Measurements from ENCODE around the gene FAM174A. TPM values are rescaled to one million over a fixed set of nuclear protein-coding genes. Genes with fewer than 3 reads are reported as not detected.

FAM174A gene
- total and polyA plus RNA-seq, 2 donors (not counting 3 experiments of a cell fraction or from before 2014, with no cell fraction given), result 11.8 to 15.2 TPM

DNA sequence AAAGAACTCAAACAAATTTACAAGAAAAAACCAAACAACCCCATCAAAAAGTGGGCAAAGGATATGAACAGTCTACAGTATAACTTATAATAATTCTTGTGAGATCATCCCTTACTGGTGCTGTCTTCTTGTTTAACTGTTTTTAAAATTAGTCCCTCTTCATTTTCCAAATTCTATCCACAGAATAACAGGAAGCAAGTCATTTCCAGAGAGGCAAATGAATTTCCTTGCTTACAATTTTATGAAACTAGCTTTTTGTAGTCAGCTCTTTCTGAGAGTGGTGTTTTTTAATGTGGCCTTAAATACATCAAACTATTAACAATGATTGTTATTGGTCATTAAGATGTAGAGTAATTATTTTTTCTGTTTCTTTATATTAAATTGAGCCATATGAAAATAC is 40.6 kb downstream of the FAM174A start:
- BruUV-seq (replicated peaks), result no TSS peak
- Histone ChIP-seq H3K36me3 (ENCODE audit: control insufficient read depth in 2 of 2, extremely low read depth in 1 of 2, insufficient read depth in 2 of 2, low read length in 2 of 2) (no peaks in the 10 kb centered on the region), H3K27ac (ENCODE audit: insufficient read depth, low read depth, low read length) (peak overlapping the region; percentile 92), H3K4me3 (replicated peaks in 1 of 3; ENCODE audit: insufficient read depth in 1 of 3, low read depth in 1 of 3, low read length in 3 of 3) (peak overlapping the region in 1 of 3 experiments; percentile 32), H3K4me1 (ENCODE audit: control insufficient read depth, extremely low read depth, insufficient read depth, low read length) (peaks cover 24% of the 10 kb centered on the region), H3K27me3 (ENCODE audit: control insufficient read depth in 2 of 2, insufficient read depth in 2 of 2, low read length in 2 of 2) (no peaks in the 10 kb centered on the region), H3K9me1 (replicated peaks; ENCODE audit: control insufficient read depth, extremely low read depth, insufficient read depth, low read length) (no peaks in the 10 kb centered on the region), H3K79me2 (ENCODE audit: control insufficient read depth, insufficient read depth, low read length) (peaks cover 1% of the 10 kb centered on the region), H3K9ac (replicated peaks; ENCODE audit: extremely low read depth, insufficient read depth, low read length) (peak overlapping the region; percentile 74), H2AFZ (ENCODE audit: low read depth, low read length) (no peak overlapping the region), H3K9me3 (replicated peaks; ENCODE audit: control insufficient read depth, insufficient read depth, low read length) (no peaks in the 10 kb centered on the region), H4K20me1 (replicated peaks; ENCODE audit: control insufficient read depth, extremely low read depth, insufficient read depth, low read length) (no peaks in the 10 kb centered on the region), H3K4me2 (ENCODE audit: insufficient read depth, low read length) (peak overlapping the region; percentile 73)
- DNase-seq (ENCODE audit: low read depth, low spot score) (peak; percentile 79), FAIRE-seq (peak; percentile 24)
- intact Hi-C loops (cut with micrococcal nuclease), result loop anchor here (1.0 to 2.0 kb wide), 5 partner anchors 19 to 327 kb away; partner anchors contain the start of genes FAM174A and ST8SIA4
- POLR2A ChIA-PET, result interaction anchor here (1.6 kb wide), 1 partner anchor 19 kb away, joined by 15 read pairs; no protein-coding TSS in a partner anchor
- CTCF ChIA-PET, result interaction anchor here (0.6 to 2.7 kb wide), 10 partner anchors 12 to 327 kb away, joined by 3 to 20 read pairs (median 3); partner anchors contain the start of genes FAM174A and ST8SIA4
- dilution Hi-C loops (cut with MboI; ENCODE audit: extremely low pct_ligation_motif_present, low sequenced_read_pairs), result no loop called here
- TF ChIP-seq FOS (IDR thresholded peaks at IDR 0.05; ENCODE audit: borderline replicate concordance, insufficient read depth, low read length), result peak; percentile 12
- TF ChIP-seq POLR2AphosphoS5 (IDR thresholded peaks at IDR 0.05; ENCODE audit: insufficient read depth, low read depth, low read length), result no peak
- TF ChIP-seq JUN (IDR thresholded peaks at IDR 0.05; ENCODE audit: borderline replicate concordance, insufficient read depth, insufficient read length, low read depth), result peak; percentile 21
- no peak for TF ChIP-seq MYC (IDR thresholded peaks at IDR 0.05; ENCODE audit: low read depth, low read length)
- no peak for TF ChIP-seq EZH2 (IDR thresholded peaks at IDR 0.05; ENCODE audit: borderline replicate concordance, low read depth, low read length, severe bottlenecking)
- TF ChIP-seq POLR2A (IDR thresholded peaks at IDR 0.05; ENCODE audit: low read depth, low read length), result no peak
- TF ChIP-seq, protein P1, sequence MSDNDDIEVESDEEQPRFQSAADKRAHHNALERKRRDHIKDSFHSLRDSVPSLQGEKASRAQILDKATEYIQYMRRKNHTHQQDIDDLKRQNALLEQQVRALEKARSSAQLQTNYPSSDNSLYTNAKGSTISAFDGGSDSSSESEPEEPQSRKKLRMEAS (IDR thresholded peaks at IDR 0.05; ENCODE audit: insufficient read depth, insufficient read length), result no peak
